ENCODE results near the gene ALKBH6. TPM values are rescaled to one million over a fixed set of nuclear protein-coding genes. Genes with fewer than 3 reads are reported as not detected.

The ALKBH6 gene
- total and polyA plus RNA-seq, 2 of the 13 experiments (the other 11 are each of a cell fraction or from before 2014, with no cell fraction given) = 13.7 to 18.1 TPM

- TF ChIP-seq ZNF20 (CRISPR knock-in tag; IDR thresholded peaks at IDR 0.05) (no peak), PHF20 (CRISPR knock-in tag; IDR thresholded peaks at IDR 0.05) (no peak; the same call in 1 of the 2 replicates), ZNF775 (CRISPR knock-in tag; IDR thresholded peaks at IDR 0.05; ENCODE audit: borderline replicate concordance) (no peak), ZMYM2 (CRISPR knock-in tag; IDR thresholded peaks at IDR 0.05) (peak; percentile 14; the same call in 1 of the 2 replicates), SP1 (IDR thresholded peaks at IDR 0.05) (no peak), SP1 (CRISPR knock-in tag; IDR thresholded peaks at IDR 0.05) (peak; percentile 60; the same call in 1 of the 2 replicates), FOXJ3 (CRISPR knock-in tag; IDR thresholded peaks at IDR 0.05; ENCODE audit: borderline replicate concordance) (no peak; the same call in 1 of the 2 replicates), ARHGAP35 (CRISPR knock-in tag; IDR thresholded peaks at IDR 0.05; ENCODE audit: borderline replicate concordance) (no peak), DR1 (CRISPR knock-in tag; IDR thresholded peaks at IDR 0.05) (no peak; the same call in 1 of the 2 replicates), THYN1 (CRISPR knock-in tag; IDR thresholded peaks at IDR 0.05; ENCODE audit: borderline replicate concordance, low read depth) (no peak), PHB2 (IDR thresholded peaks at IDR 0.05; ENCODE audit: partially characterized antibody) (no peak), FOSL2 (CRISPR knock-in tag; IDR thresholded peaks at IDR 0.05) (0 out of 2 replicates have a peak, but pooled peaks have one; percentile 18), ZNF564 (CRISPR knock-in tag; IDR thresholded peaks at IDR 0.05) (no peak), PHF21A (CRISPR knock-in tag; IDR thresholded peaks at IDR 0.05) (peak; percentile 38; the same call in 1 of the 2 replicates), NR0B2 (CRISPR knock-in tag; IDR thresholded peaks at IDR 0.05) (peak; percentile 12; the same call in 1 of the 2 replicates), POLR2AphosphoS5 (IDR thresholded peaks at IDR 0.05; ENCODE audit: low read depth, low read length) (no peak), AKNA (CRISPR knock-in tag; IDR thresholded peaks at IDR 0.05; ENCODE audit: borderline replicate concordance) (no peak), NKX3-1 (CRISPR knock-in tag; IDR thresholded peaks at IDR 0.05) (peak; percentile 32; the same call in 1 of the 2 replicates), NFIB (CRISPR knock-in tag; IDR thresholded peaks at IDR 0.05; ENCODE audit: borderline replicate concordance) (no peak), ZMAT5 (CRISPR knock-in tag; IDR thresholded peaks at IDR 0.05; ENCODE audit: borderline replicate concordance, low read depth) (no peak), JDP2 (CRISPR knock-in tag; IDR thresholded peaks at IDR 0.05; ENCODE audit: borderline replicate concordance) (no peak), TSC22D2 (CRISPR knock-in tag; IDR thresholded peaks at IDR 0.05; ENCODE audit: borderline replicate concordance) (no peak), HDAC1 (CRISPR knock-in tag; IDR thresholded peaks at IDR 0.05) (peak; percentile 94)
These were observed 41.0 kb upstream of the ALKBH6 start, which contains the start of gene WDR62 (continued) for GRCh38 chr19:36054733-36055686.

All from HepG2 (cell line).